ENCODE measurements around the gene RNASE9.

DNA sequence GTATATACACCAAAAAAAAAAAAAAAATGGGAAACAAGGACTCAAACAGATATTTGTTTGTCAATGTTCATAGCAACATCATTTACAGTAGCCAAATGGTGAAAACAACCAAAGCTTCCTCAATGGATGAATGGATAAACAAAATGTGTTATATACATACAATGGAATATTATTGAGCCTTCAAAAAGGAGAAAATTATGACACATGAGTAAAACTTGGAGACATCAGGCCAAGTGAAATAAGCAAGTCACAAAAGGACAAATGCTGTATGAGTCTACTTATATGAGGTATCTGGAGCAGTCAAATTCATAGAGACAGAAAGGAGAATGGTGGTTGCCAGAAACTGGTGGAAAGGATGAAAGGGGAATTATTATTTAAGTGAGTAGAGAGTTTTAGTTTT lies 7.8 kb downstream of the RNASE9 start:
- TF ChIP-seq, protein P1, sequence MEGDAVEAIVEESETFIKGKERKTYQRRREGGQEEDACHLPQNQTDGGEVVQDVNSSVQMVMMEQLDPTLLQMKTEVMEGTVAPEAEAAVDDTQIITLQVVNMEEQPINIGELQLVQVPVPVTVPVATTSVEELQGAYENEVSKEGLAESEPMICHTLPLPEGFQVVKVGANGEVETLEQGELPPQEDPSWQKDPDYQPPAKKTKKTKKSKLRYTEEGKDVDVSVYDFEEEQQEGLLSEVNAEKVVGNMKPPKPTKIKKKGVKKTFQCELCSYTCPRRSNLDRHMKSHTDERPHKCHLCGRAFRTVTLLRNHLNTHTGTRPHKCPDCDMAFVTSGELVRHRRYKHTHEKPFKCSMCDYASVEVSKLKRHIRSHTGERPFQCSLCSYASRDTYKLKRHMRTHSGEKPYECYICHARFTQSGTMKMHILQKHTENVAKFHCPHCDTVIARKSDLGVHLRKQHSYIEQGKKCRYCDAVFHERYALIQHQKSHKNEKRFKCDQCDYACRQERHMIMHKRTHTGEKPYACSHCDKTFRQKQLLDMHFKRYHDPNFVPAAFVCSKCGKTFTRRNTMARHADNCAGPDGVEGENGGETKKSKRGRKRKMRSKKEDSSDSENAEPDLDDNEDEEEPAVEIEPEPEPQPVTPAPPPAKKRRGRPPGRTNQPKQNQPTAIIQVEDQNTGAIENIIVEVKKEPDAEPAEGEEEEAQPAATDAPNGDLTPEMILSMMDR (IDR thresholded peaks at IDR 0.05; ENCODE audit: low read depth, low read length), result no peak
- TF ChIP-seq POLR2A (IDR thresholded peaks at IDR 0.05; ENCODE audit: extremely low read depth, insufficient read length), result no peak
- no peak for TF ChIP-seq MYC (IDR thresholded peaks at IDR 0.05; ENCODE audit: low read depth, low read length)

All from NB4 (cell line).